ENCODE data around the gene RNF168. TPM values are rescaled to one million over a fixed set of nuclear protein-coding genes. Genes with fewer than 3 reads are reported as not detected.
"Not testable (repeated sequence)": the region's sequence is repeated elsewhere in the genome, so short reads cannot be mapped to it uniquely, and the experiment has no call there.

The RNF168 gene
- polyA plus RNA-seq, 1 experiment: 4.1 TPM

GRCh38 chr3:196471551-196471950 lies 32.0 kb downstream of the RNF168 start:
- ChIA-PET CTCF (interaction anchor here (0.6 kb wide), 1 partner anchor 9 kb away, joined by 4 read pairs; no protein-coding TSS in a partner anchor), POLR2A (no interaction called here)
- DNase-seq (ENCODE audit: low read depth, low spot score): no peak
- Histone ChIP-seq H3K4me3 (ENCODE audit: low read depth, low read length) (no peak overlapping the region), H3K9me3 (ENCODE audit: control insufficient read depth, insufficient read depth, low read length) (no peaks in the 10 kb centered on the region), H3K27me3 (ENCODE audit: control insufficient read depth, insufficient read depth, low read length) (no peaks in the 10 kb centered on the region), H3K27ac (ENCODE audit: low read depth, low read length) (no peak overlapping the region)
- TF ChIP-seq, protein P1, sequence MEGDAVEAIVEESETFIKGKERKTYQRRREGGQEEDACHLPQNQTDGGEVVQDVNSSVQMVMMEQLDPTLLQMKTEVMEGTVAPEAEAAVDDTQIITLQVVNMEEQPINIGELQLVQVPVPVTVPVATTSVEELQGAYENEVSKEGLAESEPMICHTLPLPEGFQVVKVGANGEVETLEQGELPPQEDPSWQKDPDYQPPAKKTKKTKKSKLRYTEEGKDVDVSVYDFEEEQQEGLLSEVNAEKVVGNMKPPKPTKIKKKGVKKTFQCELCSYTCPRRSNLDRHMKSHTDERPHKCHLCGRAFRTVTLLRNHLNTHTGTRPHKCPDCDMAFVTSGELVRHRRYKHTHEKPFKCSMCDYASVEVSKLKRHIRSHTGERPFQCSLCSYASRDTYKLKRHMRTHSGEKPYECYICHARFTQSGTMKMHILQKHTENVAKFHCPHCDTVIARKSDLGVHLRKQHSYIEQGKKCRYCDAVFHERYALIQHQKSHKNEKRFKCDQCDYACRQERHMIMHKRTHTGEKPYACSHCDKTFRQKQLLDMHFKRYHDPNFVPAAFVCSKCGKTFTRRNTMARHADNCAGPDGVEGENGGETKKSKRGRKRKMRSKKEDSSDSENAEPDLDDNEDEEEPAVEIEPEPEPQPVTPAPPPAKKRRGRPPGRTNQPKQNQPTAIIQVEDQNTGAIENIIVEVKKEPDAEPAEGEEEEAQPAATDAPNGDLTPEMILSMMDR (IDR thresholded peaks at IDR 0.05; ENCODE audit: low read depth, low read length): no peak

DNA sequence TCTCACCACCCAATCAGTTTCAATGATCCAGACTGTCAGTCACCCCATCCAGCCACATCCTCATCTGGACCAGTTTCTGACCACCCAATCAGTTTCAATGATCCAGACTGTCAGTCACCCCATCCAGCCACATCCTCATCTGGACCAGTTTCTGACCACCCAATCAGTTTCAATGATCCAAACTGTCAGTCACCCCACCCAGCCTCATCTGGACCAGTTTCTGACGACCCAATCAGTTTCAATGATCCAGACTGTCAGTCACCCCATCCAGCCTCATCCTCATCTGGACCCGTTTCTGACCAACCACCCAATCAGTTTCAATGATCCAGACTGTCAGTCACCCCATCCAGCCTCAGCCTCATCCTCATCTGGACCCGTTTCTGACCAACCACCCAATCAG lies 33.4 kb downstream of the RNF168 start:
- H3K27ac ChIP-seq (ENCODE audit: low read depth, low read length); POLR2A ChIA-PET; CTCF ChIA-PET; DNase-seq (ENCODE audit: low read depth, low spot score); H3K9me3 ChIP-seq (ENCODE audit: control insufficient read depth, insufficient read depth, low read length); H3K4me3 ChIP-seq (ENCODE audit: low read depth, low read length); H3K27me3 ChIP-seq (ENCODE audit: control insufficient read depth, insufficient read depth, low read length): not testable (repeated sequence)

DNA sequence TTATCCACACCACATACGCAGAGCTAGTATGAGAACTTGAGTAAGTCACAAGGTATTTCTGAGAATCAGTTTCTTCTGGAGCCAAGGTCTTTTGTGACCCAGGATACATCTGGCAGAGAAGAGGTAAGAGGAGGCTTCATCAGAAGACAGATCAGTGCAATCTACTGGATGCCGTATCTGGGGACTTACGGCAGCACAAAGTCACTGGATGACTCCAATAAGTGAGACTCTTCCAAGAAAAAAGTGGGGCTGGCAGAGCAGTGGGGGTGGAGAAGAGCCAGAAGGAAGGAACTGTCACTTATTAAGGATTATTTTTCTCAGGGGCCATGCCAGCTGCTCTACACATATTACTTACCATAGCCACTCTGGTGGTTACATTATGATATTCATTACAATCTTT lies 39.8 kb downstream of the RNF168 start:
- DNase-seq (ENCODE audit: low read depth, low spot score): no peak
- H3K27me3 ChIP-seq (ENCODE audit: control insufficient read depth, insufficient read depth, low read length): no peaks in the 10 kb centered on the region
- H3K27ac ChIP-seq (ENCODE audit: low read depth, low read length): no peak overlapping the region
- ChIA-PET CTCF (no interaction called here), POLR2A (no interaction called here)
- H3K4me3 ChIP-seq (ENCODE audit: low read depth, low read length): no peak overlapping the region
- H3K9me3 ChIP-seq (ENCODE audit: control insufficient read depth, insufficient read depth, low read length): no peaks in the 10 kb centered on the region
- TF ChIP-seq, protein P1 (IDR thresholded peaks at IDR 0.05; ENCODE audit: low read depth, low read length): no peak

- TF ChIP-seq, protein P1 (IDR thresholded peaks at IDR 0.05; ENCODE audit: low read depth, low read length): no peak
- no peak overlapping the region for H3K4me3 ChIP-seq (ENCODE audit: low read depth, low read length)
- no peaks in the 10 kb centered on the region for H3K27me3 ChIP-seq (ENCODE audit: control insufficient read depth, insufficient read depth, low read length)
- H3K9me3 ChIP-seq (ENCODE audit: control insufficient read depth, insufficient read depth, low read length): no peaks in the 10 kb centered on the region
- no peak for DNase-seq (ENCODE audit: low read depth, low spot score)
- ChIA-PET CTCF (no interaction called here), POLR2A (no interaction called here)
- H3K27ac ChIP-seq (ENCODE audit: low read depth, low read length): no peak overlapping the region
These were observed 40.2 kb downstream of the RNF168 start for GRCh38 chr3:196463478-196463756.

DNA sequence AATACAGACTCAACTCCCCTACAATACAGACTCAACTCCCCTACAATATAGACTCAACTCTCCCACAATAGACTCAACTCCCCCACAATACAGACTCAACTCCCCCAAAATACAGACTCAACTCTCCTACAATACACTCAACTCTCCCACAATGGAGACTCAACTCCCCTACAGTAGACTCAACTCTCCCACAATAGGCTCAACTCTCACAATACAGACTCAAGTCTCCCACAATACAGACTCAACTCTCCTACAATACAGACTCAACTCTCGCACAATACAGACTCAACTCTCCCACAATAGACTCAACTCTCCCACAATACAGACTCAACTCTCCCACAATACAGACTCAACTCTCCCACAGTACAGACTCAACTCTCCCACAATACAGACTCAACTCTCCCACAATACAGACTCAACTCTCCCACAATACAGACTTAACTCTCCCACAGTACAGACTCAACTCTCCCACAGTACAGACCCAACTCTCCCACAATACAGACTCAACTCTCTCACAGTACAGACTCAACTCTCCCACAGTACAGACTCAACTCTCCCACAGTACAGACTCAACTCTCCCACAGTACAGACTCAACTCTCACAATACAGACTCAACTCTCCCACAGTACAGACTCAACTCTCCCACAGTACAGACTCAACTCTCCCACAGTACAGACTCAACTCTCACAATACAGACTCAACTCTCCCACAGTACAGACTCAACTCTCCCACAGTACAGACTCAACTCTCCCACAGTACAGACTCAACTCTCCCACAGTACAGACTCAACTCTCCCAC lies 40.7 kb downstream of the RNF168 start:
- POLR2A ChIA-PET; H3K4me3 ChIP-seq (ENCODE audit: low read depth, low read length); H3K9me3 ChIP-seq (ENCODE audit: control insufficient read depth, insufficient read depth, low read length); CTCF ChIA-PET; DNase-seq (ENCODE audit: low read depth, low spot score); H3K27ac ChIP-seq (ENCODE audit: low read depth, low read length); H3K27me3 ChIP-seq (ENCODE audit: control insufficient read depth, insufficient read depth, low read length): not testable (repeated sequence)

GRCh38 chr3:196458063-196458462 lies 45.5 kb downstream of the RNF168 start:
- CTCF ChIA-PET: no interaction called here
- Histone ChIP-seq H3K4me3 (ENCODE audit: low read depth, low read length) (no peak overlapping the region), H3K27me3 (ENCODE audit: control insufficient read depth, insufficient read depth, low read length) (no peaks in the 10 kb centered on the region), H3K27ac (ENCODE audit: low read depth, low read length) (no peak overlapping the region), H3K9me3 (ENCODE audit: control insufficient read depth, insufficient read depth, low read length) (no peaks in the 10 kb centered on the region)
- POLR2A ChIA-PET: interaction anchor here (0.5 kb wide), 1 partner anchor 12 kb away, joined by 7 read pairs; no protein-coding TSS in a partner anchor
- DNase-seq (ENCODE audit: low read depth, low spot score): no peak
- TF ChIP-seq, protein P1 (IDR thresholded peaks at IDR 0.05; ENCODE audit: low read depth, low read length): no peak

- CTCF ChIA-PET: interaction anchor here (0.6 kb wide), 1 partner anchor 72 kb away, joined by 4 read pairs; no protein-coding TSS in a partner anchor
- DNase-seq (ENCODE audit: low read depth, low spot score): not testable (repeated sequence)
These were observed 46.1 kb downstream of the RNF168 start for GRCh38 chr3:196457470-196457869.

More at GRCh38 chr3:196457470-196457869, 46.1 kb downstream of the RNF168 start:
- not testable (repeated sequence) for H3K9me3 ChIP-seq (ENCODE audit: control insufficient read depth, insufficient read depth, low read length); H3K27ac ChIP-seq (ENCODE audit: low read depth, low read length); H3K27me3 ChIP-seq (ENCODE audit: control insufficient read depth, insufficient read depth, low read length); H3K4me3 ChIP-seq (ENCODE audit: low read depth, low read length)
- POLR2A ChIA-PET: interaction anchor here (0.6 kb wide), 1 partner anchor 485 kb away, joined by 4 read pairs; the partner anchor contains the start of gene NCBP2

Data from AG04450 (cell line).